Activated T-helper 17 cell treated with anti-CD3 and anti-CD28 coated beads, Interleukin-2, amount 50 U/mL, for 72 hours (primary cell): ENCODE results near the gene ZBTB8OS. TPM values are rescaled to one million over a fixed set of nuclear protein-coding genes. Genes with fewer than 3 reads are reported as not detected.

ENCODE experiments used
- ATAC-seq: fragments of 150-1000 bp; cut with Tn5 transposase; replicated peaks from 2 replicates; pipeline ENCODE4 v1.10.0; 2021; ENCODE audit warnings: mild to moderate bottlenecking, moderate library complexity
- H3K27ac Mint-ChIP-seq: one replicate; pipeline ENCODE4 v1.8.0; 2022; ENCODE audit warnings: mixed read lengths
- H3K27me3 Mint-ChIP-seq: one replicate; pipeline ENCODE4 v1.8.0; 2022; ENCODE audit warnings: mixed read lengths
- H3K36me3 Mint-ChIP-seq: one replicate; pipeline ENCODE4 v1.8.0; 2022; ENCODE audit warnings: low read depth, mild to moderate bottlenecking, mixed read lengths
- H3K4me1 Mint-ChIP-seq: one replicate; pipeline ENCODE4 v1.8.0; 2022; ENCODE audit warnings: mixed read lengths
- H3K4me3 Mint-ChIP-seq: one replicate; pipeline ENCODE4 v1.8.0; 2022; ENCODE audit warnings: mild to moderate bottlenecking, mixed read lengths
- H3K9me3 Mint-ChIP-seq: one replicate; pipeline ENCODE4 v1.8.0; 2022; ENCODE audit warnings: mixed read lengths
- total RNA-seq, 2 donors: library from RNA; stranded (reverse); gene quantifications; one replicate each; pipeline ENCODE4 v1.2.3, GENCODE V29; 2022

ZBTB8OS gene
- total RNA-seq, 2 donors from 2014 or later, result 52.9 to 68.0 TPM

DNA sequence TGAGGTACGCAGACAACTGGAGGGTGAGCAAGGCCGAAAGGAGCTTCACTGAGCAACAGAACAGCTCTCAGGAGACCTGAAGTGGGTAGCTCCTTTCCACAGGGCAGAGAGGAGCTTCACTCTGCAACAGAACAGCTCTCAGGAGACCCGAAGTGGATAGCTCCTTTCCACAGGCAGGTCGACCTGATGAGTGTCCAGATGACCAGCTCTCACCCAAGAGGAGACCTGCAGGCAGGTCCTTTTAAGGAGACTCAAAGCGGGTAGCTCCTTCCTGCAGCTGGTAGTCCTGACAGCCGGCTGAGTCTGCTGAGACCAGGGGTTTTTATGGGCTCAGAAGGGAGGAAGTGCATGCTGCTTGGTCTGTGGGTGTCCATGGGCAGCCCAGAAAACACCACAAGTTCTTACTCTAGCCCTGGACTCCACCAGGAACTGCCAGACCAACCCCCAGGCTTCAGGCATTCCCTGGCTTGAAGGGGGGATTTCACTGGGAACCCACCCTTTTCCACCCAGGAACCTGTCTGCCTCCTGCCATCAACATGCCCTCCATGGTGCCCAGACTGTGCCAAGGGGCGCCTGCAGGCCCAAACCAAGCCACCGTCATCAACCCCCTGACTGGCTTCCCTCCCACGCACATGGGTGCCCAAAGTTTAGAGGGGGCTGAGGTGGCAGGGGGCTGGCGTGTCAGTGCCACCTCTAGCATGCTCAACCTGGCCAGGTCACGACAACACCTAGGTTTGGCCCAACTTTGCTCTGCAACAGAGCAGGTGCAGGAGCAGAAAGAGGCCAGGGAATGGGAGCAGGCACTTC is 43.6 kb downstream of the ZBTB8OS start:
- Mint-ChIP-seq H3K4me3 (no peak overlapping the region), H3K9me3 (no peaks in the 10 kb centered on the region), H3K27ac (no peak overlapping the region), H3K36me3 (no peaks in the 10 kb centered on the region), H3K27me3 (no peaks in the 10 kb centered on the region), H3K4me1 (no peaks in the 10 kb centered on the region)
- ATAC-seq, result no peak

DNA sequence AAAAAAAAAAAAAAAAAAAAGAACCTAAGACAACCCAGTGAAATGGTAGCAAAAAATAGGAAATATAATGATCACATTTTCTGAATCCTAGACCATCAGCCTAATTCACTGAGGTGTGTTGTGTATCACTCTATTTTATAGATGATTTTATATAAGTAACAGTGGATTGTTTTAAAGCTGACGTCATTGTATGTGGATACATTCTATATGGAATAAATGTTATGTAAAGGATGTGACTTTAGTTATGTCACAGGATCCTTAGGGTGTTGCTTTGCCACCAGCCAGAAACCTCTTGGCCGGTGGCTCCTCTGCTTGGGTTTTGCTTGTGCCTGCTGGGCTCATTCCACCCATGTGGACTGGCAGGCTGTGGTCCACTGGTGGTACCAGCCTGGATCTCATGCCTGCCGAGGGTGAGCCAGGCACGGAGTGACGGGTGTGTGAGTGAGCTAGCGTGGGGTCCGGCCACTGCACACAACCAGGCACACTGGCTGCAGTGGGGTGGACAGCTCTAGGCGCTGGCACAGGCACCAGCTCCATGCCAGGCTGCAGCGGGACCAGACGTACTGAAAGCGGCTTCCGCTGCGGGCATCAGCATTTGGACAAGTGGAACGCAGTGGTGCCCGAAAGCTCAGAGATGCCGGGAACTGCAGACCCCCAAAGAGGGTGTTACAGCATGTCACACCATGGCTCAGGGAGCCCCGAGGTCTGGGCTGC is 44.5 kb downstream of the ZBTB8OS start:
- Mint-ChIP-seq H3K27ac (no peak overlapping the region), H3K4me1 (no peaks in the 10 kb centered on the region), H3K27me3 (no peaks in the 10 kb centered on the region), H3K36me3 (no peaks in the 10 kb centered on the region), H3K4me3 (no peak overlapping the region), H3K9me3 (no peaks in the 10 kb centered on the region)
- ATAC-seq, result no peak

DNA sequence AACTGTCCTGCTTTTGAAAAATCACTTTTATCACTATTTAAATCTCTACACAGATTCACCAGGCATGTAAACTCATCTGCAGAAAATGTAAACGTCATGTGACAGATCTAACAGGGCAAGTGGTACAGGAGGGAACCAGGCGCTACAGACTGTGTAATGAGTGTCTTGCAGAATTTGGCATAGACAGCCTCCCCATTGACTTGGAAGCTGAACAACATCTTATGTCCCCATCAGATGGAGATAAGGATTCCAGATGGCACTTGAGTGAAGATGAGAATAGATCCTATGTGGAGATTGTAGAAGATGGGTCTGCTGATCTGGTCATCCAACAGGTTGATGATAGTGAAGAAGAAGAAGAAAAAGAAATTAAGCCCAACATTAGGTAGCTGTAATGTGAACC is 50.3 kb downstream of the ZBTB8OS start:
- Mint-ChIP-seq H3K36me3 (no peaks in the 10 kb centered on the region), H3K4me3 (no peak overlapping the region), H3K9me3 (no peaks in the 10 kb centered on the region), H3K27me3 (no peaks in the 10 kb centered on the region), H3K27ac (no peak overlapping the region), H3K4me1 (no peaks in the 10 kb centered on the region)
- ATAC-seq, result no peak

DNA sequence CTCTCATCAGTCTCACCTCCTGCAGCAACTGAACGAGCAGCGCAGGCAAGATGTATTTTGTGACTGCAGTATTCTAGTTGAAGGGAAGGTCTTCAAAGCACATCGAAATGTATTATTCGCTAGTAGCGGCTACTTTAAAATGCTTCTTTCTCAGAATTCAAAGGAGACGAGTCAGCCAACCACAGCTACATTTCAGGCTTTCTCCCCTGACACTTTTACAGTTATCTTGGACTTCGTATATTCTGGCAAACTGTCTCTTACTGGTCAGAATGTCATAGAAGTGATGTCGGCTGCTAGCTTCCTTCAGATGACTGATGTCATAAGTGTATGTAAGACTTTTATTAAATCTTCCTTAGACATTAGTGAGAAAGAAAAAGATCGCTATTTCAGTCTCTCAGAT is 57.4 kb downstream of the ZBTB8OS start:
- Mint-ChIP-seq H3K36me3 (no peaks in the 10 kb centered on the region), H3K27ac (no peak overlapping the region), H3K4me1 (no peaks in the 10 kb centered on the region), H3K4me3 (no peak overlapping the region), H3K9me3 (no peaks in the 10 kb centered on the region), H3K27me3 (no peaks in the 10 kb centered on the region)
- no peak for ATAC-seq

DNA sequence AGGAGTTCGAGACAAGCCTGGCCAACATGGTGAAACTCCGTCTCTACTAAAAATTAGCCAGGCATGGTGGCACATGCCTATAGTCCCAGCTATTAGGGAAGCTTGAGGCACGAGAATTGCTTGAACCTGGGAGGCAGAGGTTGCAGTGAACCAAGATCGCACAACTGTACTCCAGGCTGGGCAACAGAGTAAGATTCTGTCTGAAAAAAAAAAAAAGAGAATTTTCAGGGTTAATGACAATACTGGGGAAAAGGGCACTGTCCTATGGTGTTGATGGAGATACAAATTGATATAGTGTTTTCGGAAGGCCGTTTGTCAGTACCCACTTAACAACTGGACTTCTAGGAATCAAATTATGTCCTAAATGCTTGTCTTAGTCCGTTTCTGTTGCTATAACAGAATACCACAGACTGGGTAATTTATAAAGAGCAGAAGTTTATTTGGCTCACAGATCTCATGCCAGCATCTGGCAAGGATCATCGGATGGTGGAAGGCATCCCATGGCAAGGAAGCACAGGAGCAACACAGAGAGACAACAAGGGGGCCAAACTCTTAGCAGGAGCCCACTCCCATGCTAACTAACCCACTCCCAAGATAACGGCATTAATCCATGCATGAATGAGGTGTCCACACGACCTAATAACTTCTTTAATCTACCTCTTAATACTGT is 69.9 kb downstream of the ZBTB8OS start:
- Mint-ChIP-seq H3K36me3 (no peaks in the 10 kb centered on the region), H3K4me3 (no peak overlapping the region), H3K4me1 (no peaks in the 10 kb centered on the region), H3K27ac (no peak overlapping the region), H3K9me3 (no peaks in the 10 kb centered on the region), H3K27me3 (peaks cover 2% of the 10 kb centered on the region)
- ATAC-seq, result no peak

Other genes starting within 250 kb of the ZBTB8OS start
- not detected for gene ZBTB8B, start 185.5 kb downstream of the ZBTB8OS start, total RNA-seq
- under 1 TPM; 0.03 to 0.26 TPM for gene ZBTB8A, start 111.1 kb downstream of the ZBTB8OS start, total RNA-seq
- 100 to 1,000 TPM; 237 to 326 TPM for gene RBBP4, start 658 bp upstream of the ZBTB8OS start, total RNA-seq
- gene SYNC, start 52.2 kb upstream of the ZBTB8OS start, total RNA-seq, result not detected
- 100 to 1,000 TPM; 101 to 176 TPM for gene YARS1, start 166.8 kb upstream of the ZBTB8OS start, total RNA-seq
- 10 to 100 TPM; 42.7 to 48.1 TPM for gene S100PBP, start 167.1 kb upstream of the ZBTB8OS start, total RNA-seq
- gene FNDC5, start 220.4 kb upstream of the ZBTB8OS start, total RNA-seq, result not detected
- under 1 TPM in 1 of 2 donors, not detected in 1; 0.98 TPM for gene HPCA, start 235.9 kb upstream of the ZBTB8OS start, total RNA-seq